Astrocyte (in vitro differentiated cells and primary cell): ENCODE data around the gene SPTB. TPM values are rescaled to one million over a fixed set of nuclear protein-coding genes. Genes with fewer than 3 reads are reported as not detected.

Experiments used
- DNase-seq: peaks from one replicate; pipeline ENCODE4 v3.0.0-alpha.2; 2010; ENCODE audit warnings: low read depth
- FAIRE-seq: peaks from 2 replicates; lab custom pipeline; 2011; peaks lifted over from hg19 to GRCh38; lab: Jason Lieb, UNC
- H2AFZ ChIP-seq: 2 replicates; pipeline ENCODE4 v1.6.0; 2012; ENCODE audit warnings: low read depth, low read length, inconsistent platforms
- H3K27ac ChIP-seq: 2 replicates; pipeline ENCODE4 v1.5.1; 2011; ENCODE audit warnings: low read depth, low read length, inconsistent platforms
- H3K27me3 ChIP-seq: 2 replicates; pipeline ENCODE4 v1.6.0; 2011; ENCODE audit warnings: low read length, inconsistent platforms; ENCODE audit not compliant: insufficient read depth
- H3K36me3 ChIP-seq: 2 replicates; pipeline ENCODE4 v1.5.1; 2011; ENCODE audit warnings: low read length, inconsistent platforms; ENCODE audit not compliant: insufficient read depth
- H3K4me1 ChIP-seq: 2 replicates; pipeline ENCODE4 v1.5.1; 2011; ENCODE audit warnings: low read length, inconsistent platforms; ENCODE audit not compliant: insufficient read depth
- H3K4me2 ChIP-seq: 2 replicates; pipeline ENCODE4 v1.6.0; 2012; ENCODE audit warnings: low read length, inconsistent platforms
- H3K4me3 ChIP-seq: 2 replicates; pipeline ENCODE4 v1.5.1; 2011; ENCODE audit warnings: low read depth, mild to moderate bottlenecking, low read length, inconsistent platforms; ENCODE audit not compliant: insufficient read depth
- H3K79me2 ChIP-seq: 2 replicates; pipeline ENCODE4 v1.6.0; 2012; ENCODE audit warnings: mild to moderate bottlenecking, low read length, inconsistent platforms; ENCODE audit not compliant: insufficient read depth
- H3K9ac ChIP-seq: 2 replicates; pipeline ENCODE4 v1.6.0; 2012; ENCODE audit warnings: mild to moderate bottlenecking, low read length, inconsistent platforms
- H3K9me3 ChIP-seq: 2 replicates; pipeline ENCODE4 v1.5.1; 2012; ENCODE audit warnings: low read depth, mild to moderate bottlenecking, low read length, inconsistent platforms; ENCODE audit not compliant: insufficient read depth
- H4K20me1 ChIP-seq: 2 replicates; pipeline ENCODE4 v1.6.0; 2012; ENCODE audit warnings: low read length, inconsistent platforms; ENCODE audit not compliant: insufficient read depth
- H3K27ac Mint-ChIP-seq: one replicate; pipeline ENCODE4 v1.8.0; 2021; ENCODE audit warnings: mild to moderate bottlenecking, mixed read lengths; ENCODE audit not compliant: unreplicated experiment
- H3K27me3 Mint-ChIP-seq: one replicate; pipeline ENCODE4 v1.8.0; 2021; ENCODE audit warnings: low read depth, mixed read lengths; ENCODE audit not compliant: unreplicated experiment
- H3K36me3 Mint-ChIP-seq: one replicate; pipeline ENCODE4 v1.8.0; 2021; ENCODE audit warnings: low read depth, mixed read lengths; ENCODE audit not compliant: unreplicated experiment
- H3K4me1 Mint-ChIP-seq: one replicate; pipeline ENCODE4 v1.8.0; 2021; ENCODE audit warnings: low read depth, mixed read lengths; ENCODE audit not compliant: unreplicated experiment
- H3K4me3 Mint-ChIP-seq: one replicate; pipeline ENCODE4 v1.8.0; 2021; ENCODE audit warnings: mild to moderate bottlenecking, moderate library complexity, mixed read lengths; ENCODE audit not compliant: unreplicated experiment
- H3K9me3 Mint-ChIP-seq: one replicate; pipeline ENCODE4 v1.8.0; 2021; ENCODE audit warnings: mild to moderate bottlenecking, mixed read lengths; ENCODE audit not compliant: unreplicated experiment
- CTCF ChIP-seq: IDR thresholded peaks from 2 replicates; pipeline ENCODE4 v1.5.1; 2011; ENCODE audit warnings: low read depth, mild to moderate bottlenecking, inconsistent platforms, low read length, moderate library complexity; ENCODE audit not compliant: insufficient read depth
- EZH2 ChIP-seq: IDR thresholded peaks from 2 replicates; pipeline ENCODE4 v1.6.1; 2012; ENCODE audit warnings: mild to moderate bottlenecking, low read length, inconsistent platforms; ENCODE audit not compliant: insufficient read depth
- total RNA-seq: library from RNA; stranded (reverse); gene quantifications from 2 replicates; pipeline ENCODE4 v1.2.1, GENCODE V29; 2021

The SPTB gene
- total RNA-seq, 1 donor from 2014 or later = 0.32 TPM

- FAIRE-seq (no peak), DNase-seq (no peak)
- H3K27me3 Mint-ChIP-seq = peaks cover 24% of the 10 kb centered on the region
- no peak overlapping the region for H3K27ac Mint-ChIP-seq
- no peak overlapping the region for H3K4me2 ChIP-seq
- H3K9me3 ChIP-seq = no peaks in the 10 kb centered on the region
- no peaks in the 10 kb centered on the region for H3K4me1 ChIP-seq
- H2AFZ ChIP-seq = no peak overlapping the region
- H3K27ac ChIP-seq = no peak overlapping the region
- H3K4me3 ChIP-seq = no peak overlapping the region
- H3K4me3 Mint-ChIP-seq = no peak overlapping the region
- TF ChIP-seq EZH2 (no peak), CTCF (no peak)
- peaks cover 2% of the 10 kb centered on the region for H3K36me3 Mint-ChIP-seq
- H3K9me3 Mint-ChIP-seq = no peaks in the 10 kb centered on the region
- no peaks in the 10 kb centered on the region for H3K79me2 ChIP-seq
- H3K27me3 ChIP-seq = no peaks in the 10 kb centered on the region
- H3K9ac ChIP-seq = no peak overlapping the region
- peaks cover 3% of the 10 kb centered on the region for H3K4me1 Mint-ChIP-seq
- H4K20me1 ChIP-seq = no peaks in the 10 kb centered on the region
- no peaks in the 10 kb centered on the region for H3K36me3 ChIP-seq
These were observed 83.8 kb downstream of the SPTB start for GRCh38 chr14:64795921-64796320.

GRCh38 chr14:64795211-64795610, 84.5 kb downstream of the SPTB start:
- Histone ChIP-seq H3K4me3 (no peak overlapping the region), H3K9me3 (no peaks in the 10 kb centered on the region), H3K4me1 (no peaks in the 10 kb centered on the region), H3K36me3 (no peaks in the 10 kb centered on the region), H3K4me2 (no peak overlapping the region), H4K20me1 (no peaks in the 10 kb centered on the region), H2AFZ (no peak overlapping the region), H3K27me3 (no peaks in the 10 kb centered on the region), H3K79me2 (no peaks in the 10 kb centered on the region), H3K9ac (no peak overlapping the region), H3K27ac (no peak overlapping the region)
- Mint-ChIP-seq H3K36me3 (peaks cover 2% of the 10 kb centered on the region), H3K9me3 (no peaks in the 10 kb centered on the region), H3K27me3 (peaks cover 24% of the 10 kb centered on the region), H3K4me3 (no peak overlapping the region), H3K27ac (no peak overlapping the region), H3K4me1 (peaks cover 3% of the 10 kb centered on the region)
- TF ChIP-seq CTCF (no peak), EZH2 (no peak)
- DNase-seq (no peak), FAIRE-seq (no peak)

GRCh38 chr14:64792871-64793560, 86.7 kb downstream of the SPTB start:
- no peak overlapping the region for H3K27ac Mint-ChIP-seq
- H3K36me3 ChIP-seq = no peaks in the 10 kb centered on the region
- no peak overlapping the region for H3K9ac ChIP-seq
- H4K20me1 ChIP-seq = no peaks in the 10 kb centered on the region
- H3K4me2 ChIP-seq = no peak overlapping the region
- H3K4me1 Mint-ChIP-seq = peaks cover 8% of the 10 kb centered on the region
- TF ChIP-seq CTCF (no peak), EZH2 (no peak)
- no peak overlapping the region for H3K27ac ChIP-seq
- DNase-seq (no peak), FAIRE-seq (no peak)
- no peak overlapping the region for H3K4me3 ChIP-seq
- H3K4me3 Mint-ChIP-seq = no peak overlapping the region
- H3K4me1 ChIP-seq = peaks cover 10% of the 10 kb centered on the region
- no peaks in the 10 kb centered on the region for H3K79me2 ChIP-seq
- no peaks in the 10 kb centered on the region for H3K9me3 Mint-ChIP-seq
- H3K9me3 ChIP-seq = no peaks in the 10 kb centered on the region
- peaks cover 2% of the 10 kb centered on the region for H3K36me3 Mint-ChIP-seq
- H3K27me3 Mint-ChIP-seq = peaks cover 20% of the 10 kb centered on the region
- H2AFZ ChIP-seq = no peak overlapping the region
- H3K27me3 ChIP-seq = no peaks in the 10 kb centered on the region
